Body of pancreas (tissue), 4 donors: ENCODE data around the gene PHC2.

Source experiments
- CTCF ChIP-seq, 7 experiments: fragments of 450-650 bp in 4 of 7; fragments of 200-600 bp in 3 of 7; sonication (generic) in 3 of 7; IDR thresholded peaks; one replicate each; pipeline ENCODE4 v1.5.1; 2016 to 2019; ENCODE audit warnings: antibody characterized with exemption in 7 of 7
- POLR2A ChIP-seq, 3 donors: fragments of 450-650 bp; IDR thresholded peaks; one replicate each; pipeline ENCODE4 v1.6.1; 2016; ENCODE audit warnings: antibody characterized with exemption in 3 of 3, mild to moderate bottlenecking in 2 of 3

DNA sequence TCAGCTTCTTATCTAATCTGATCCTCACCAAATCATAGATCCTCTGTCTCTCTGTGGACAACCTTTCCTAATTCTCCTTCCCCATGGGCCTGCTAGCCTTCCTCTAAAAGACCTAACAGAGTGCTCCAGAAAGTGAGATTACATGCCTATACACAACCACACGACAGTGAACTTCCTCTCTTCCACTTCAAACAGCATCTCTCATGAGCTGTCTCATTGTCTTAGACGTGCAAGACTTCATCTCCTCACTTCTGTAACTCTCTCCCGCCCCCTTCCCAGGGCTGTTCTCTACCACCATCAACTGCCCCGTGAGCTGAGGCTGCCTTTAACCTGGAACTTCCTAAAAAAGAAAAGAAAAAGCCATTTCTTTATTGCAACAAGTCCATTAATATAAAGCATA is 95.9 kb downstream of the PHC2 start:
- no peak for TF ChIP-seq CTCF (IDR thresholded peaks at IDR 0.05)
- TF ChIP-seq POLR2A (IDR thresholded peaks at IDR 0.05): peak in 1 of 3 donors; percentile 44
